Right lung (tissue), 5 donors: Measurements from ENCODE around the gene WDR81. TPM values are rescaled to one million over a fixed set of nuclear protein-coding genes. Genes with fewer than 3 reads are reported as not detected.

Source experiments
- DNase-seq, 2 donors: peaks; one replicate each; pipeline ENCODE4 v3.0.0-alpha.2; 2013
- polyA plus RNA-seq, 5 donors: library from polyadenylated mRNA; unstranded; fragments of 120-200 nt; gene quantifications; one replicate each; pipeline versions ENCODE4 v1.2.1 to v1.2.3, GENCODE V29; 2013; ENCODE audit warnings: inconsistent platforms in 1 of 5, low replicate concordance in 1 of 5; ENCODE audit not compliant: insufficient read length in 5 of 5, insufficient read depth in 1 of 5

Gene WDR81
- polyA plus RNA-seq, 5 donors, result 6.6 to 13.7 (median 10.1) TPM

GRCh38 chr17:1776857-1777256 lies 52.4 kb downstream of the WDR81 start:
- DNase-seq, result no peak

GRCh38 chr17:1779571-1780131 lies 55.1 kb downstream of the WDR81 start:
- DNase-seq, result peak; percentile 77 to 80

GRCh38 chr17:1782171-1782567 lies 57.7 kb downstream of the WDR81 start:
- DNase-seq, result no peak

- no peak for DNase-seq
These were observed 58.8 kb downstream of the WDR81 start for GRCh38 chr17:1783271-1783670.

GRCh38 chr17:1783834-1784611 lies 59.5 kb downstream of the WDR81 start:
- DNase-seq, result peak; percentile 91 to 92

GRCh38 chr17:1785930-1786329 lies 61.4 kb downstream of the WDR81 start:
- DNase-seq, result no peak

- no peak for DNase-seq
These were observed 62.2 kb downstream of the WDR81 start for GRCh38 chr17:1786708-1787107.

DNA sequence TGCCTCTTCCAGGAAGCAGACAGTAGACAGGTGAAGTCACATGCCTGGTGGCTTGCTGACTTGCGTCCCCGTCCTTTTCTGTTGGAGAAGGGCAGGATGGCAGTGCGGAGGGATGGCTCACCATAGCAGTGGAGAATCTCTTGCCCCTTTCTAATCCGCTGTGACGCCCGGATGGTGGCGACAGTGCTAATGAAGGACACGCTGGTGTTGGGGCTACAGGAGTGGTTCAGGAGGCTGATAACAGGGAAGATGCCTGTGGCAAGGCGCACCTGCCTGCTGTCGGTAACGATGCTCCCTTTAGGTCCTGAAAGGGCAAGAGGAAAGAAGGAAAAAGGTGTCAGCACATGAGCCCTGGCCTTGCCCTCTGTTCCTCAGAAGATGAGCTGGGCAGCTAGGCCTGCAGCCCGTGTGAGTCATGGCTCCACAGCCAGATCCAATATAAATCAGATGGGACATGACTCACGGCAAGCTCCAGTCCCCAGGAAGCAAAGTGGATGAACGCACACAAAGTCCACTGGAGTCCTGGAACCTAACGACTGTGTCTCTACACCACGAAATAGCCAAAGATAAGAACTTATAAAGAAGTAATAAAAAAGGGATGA lies 62.9 kb downstream of the WDR81 start:
- DNase-seq, result no peak

Other genes starting within 250 kb of the WDR81 start
- gene MYO1C, start 232.0 kb upstream of the WDR81 start, polyA plus RNA-seq, result 10 to 100 TPM; 60.0 to 88.9 (median 78.5) TPM
- gene INPP5K, start 208.1 kb upstream of the WDR81 start, polyA plus RNA-seq, result 10 to 100 TPM; 25.7 to 32.9 (median 28.8) TPM
- 10 to 100 TPM; 55.0 to 66.0 (median 65.4) TPM for gene PITPNA, start 161.9 kb upstream of the WDR81 start, polyA plus RNA-seq
- 10 to 100 TPM; 21.0 to 29.0 (median 23.4) TPM for gene SLC43A2, start 95.9 kb upstream of the WDR81 start, polyA plus RNA-seq
- 10 to 100 TPM; 14.6 to 23.5 (median 20.4) TPM for gene SCARF1, start 79.0 kb upstream of the WDR81 start, polyA plus RNA-seq
- 10 to 100 TPM in 1 of 5 donors, 1 to 10 TPM in 4; 6.2 to 10.2 (median 7.7) TPM for gene RILP, start 74.8 kb upstream of the WDR81 start, polyA plus RNA-seq
- gene PRPF8, start 39.8 kb upstream of the WDR81 start, polyA plus RNA-seq, result 100 to 1,000 TPM; 241 to 367 (median 316) TPM
- gene TLCD2, start 14.3 kb upstream of the WDR81 start, polyA plus RNA-seq, result 10 to 100 TPM in 1 of 5 donors, 1 to 10 TPM in 4; 8.2 to 12.8 (median 9.1) TPM
- 1 to 10 TPM; 2.5 to 6.0 (median 3.5) TPM for gene SERPINF2, start 18.2 kb downstream of the WDR81 start, polyA plus RNA-seq
- gene SERPINF1, start 37.4 kb downstream of the WDR81 start, polyA plus RNA-seq, result 10 to 100 TPM; 44.6 to 76.4 (median 53.1) TPM
- 10 to 100 TPM; 16.4 to 23.5 (median 19.1) TPM for gene SMYD4, start 105.2 kb downstream of the WDR81 start, polyA plus RNA-seq
- gene RPA1, start 105.3 kb downstream of the WDR81 start, polyA plus RNA-seq, result 100 to 1,000 TPM; 121 to 149 (median 129) TPM